K562 (cell line): ENCODE data around the gene CHRNA9.
"Not testable (repeated sequence)": the region's sequence is repeated elsewhere in the genome, so short reads cannot be mapped to it uniquely, and the experiment has no call there.

Experiments used
- ATF3 ChIP-seq, 2 experiments: fragments of 450-650 bp in 1 of 2; sonication (generic) in 1 of 2; formaldehyde crosslinking in 1 of 2; IDR thresholded peaks in 1 of 2; conservative IDR thresholded peaks in 1 of 2; 2 replicates each; pipeline versions ENCODE4 v1.6.1 to v1.8.1; 2016 to 2023; ENCODE audit warnings: mild to moderate bottlenecking in 2 of 2, moderate library complexity in 2 of 2, inconsistent platforms in 1 of 2, missing genetic modification reagents in 1 of 2
- CTCF ChIP-seq, 3 experiments: IDR thresholded peaks in 2 of 3; conservative IDR thresholded peaks in 1 of 3; 2 replicates each; pipeline ENCODE4 v1.5.1; 2011 to 2012; ENCODE audit warnings: low read length in 3 of 3, mild to moderate bottlenecking in 3 of 3, control low read depth in 2 of 3, improper control_type of control experiment in 1 of 3, inconsistent platforms in 1 of 3, low read depth in 1 of 3, mixed read lengths in 1 of 3, moderate library complexity in 1 of 3; ENCODE audit not compliant: insufficient read depth in 2 of 3
- HNRNPUL1 ChIP-seq: fragments of 200-400 bp; formaldehyde crosslinking; IDR thresholded peaks from 2 replicates; pipeline ENCODE4 v1.6.1; 2017; ENCODE audit warnings: low read length
- MTA1 ChIP-seq: fragments of 450-650 bp; IDR thresholded peaks from 2 replicates; pipeline ENCODE4 v1.6.1; 2017; ENCODE audit warnings: borderline replicate concordance
- NR2C2 ChIP-seq, 2 experiments: fragments of 200-800 bp in 1 of 2; sonication (Bioruptor generic) in 1 of 2; sonication (generic) in 1 of 2; formaldehyde crosslinking in 1 of 2; IDR thresholded peaks; 2 replicates each; pipeline versions ENCODE4 v1.6.1 to v1.8.0; 2016 to 2022; ENCODE audit warnings: mild to moderate bottlenecking in 1 of 2, missing compliant biosample characterization in 1 of 2, missing genetic modification characterization in 1 of 2, missing genetic modification reagents in 1 of 2
- NR3C1 ChIP-seq: sonication (generic); formaldehyde crosslinking; IDR thresholded peaks from 2 replicates; pipeline ENCODE4 v1.8.1; 2022; ENCODE audit warnings: missing genetic modification reagents
- POLR2A ChIP-seq: fragments of 450-650 bp; conservative IDR thresholded peaks from 2 replicates; pipeline ENCODE4 v1.6.1; 2016
- POLR2AphosphoS5 ChIP-seq: IDR thresholded peaks from 2 replicates; pipeline ENCODE4 v1.6.1; 2011; ENCODE audit warnings: mild to moderate bottlenecking, low read depth, low read length, moderate library complexity; ENCODE audit not compliant: control insufficient read depth, insufficient read depth
- REST ChIP-seq, 2 experiments: fragments of 450-650 bp; formaldehyde crosslinking in 1 of 2; IDR thresholded peaks; 2 replicates each; pipeline versions ENCODE4 v1.4.0 to v1.6.1; 2014 to 2020; ENCODE audit warnings: mild to moderate bottlenecking in 2 of 2, borderline replicate concordance in 1 of 2, low read depth in 1 of 2
- TCF7L2 ChIP-seq: fragments of 150-350 bp; IDR thresholded peaks from 2 replicates; pipeline ENCODE4 v1.6.1; 2016; ENCODE audit warnings: low read depth, mild to moderate bottlenecking, low read length, moderate library complexity
- TEAD2 ChIP-seq: fragments of 450-650 bp; IDR thresholded peaks from 2 replicates; pipeline ENCODE4 v1.6.1; 2016; ENCODE audit warnings: missing genetic modification characterization, control low read depth, missing compliant biosample characterization
- XRCC4 ChIP-seq: IDR thresholded peaks from one replicate; pipeline ENCODE4 v1.6.1; 2011; ENCODE audit not compliant: insufficient read depth, insufficient read length; ENCODE audit errors: extremely low read depth
- ZFX ChIP-seq: sonication (generic); formaldehyde crosslinking; IDR thresholded peaks from 2 replicates; pipeline ENCODE4 v1.8.0; 2022; ENCODE audit warnings: mild to moderate bottlenecking, missing genetic modification reagents, moderate library complexity

- TF ChIP-seq TEAD2 (tag); CTCF (IDR thresholded peaks at IDR 0.05 in 2 of 3, conservative IDR thresholded peaks at IDR 0.05 in 1 of 3; ENCODE audit: insufficient read depth in 2 of 3, low read depth in 1 of 3, low read length in 3 of 3); TCF7L2; XRCC4; REST (IDR thresholded peaks at IDR 0.05; ENCODE audit: borderline replicate concordance); REST (CRISPR knock-in tag; IDR thresholded peaks at IDR 0.05; ENCODE audit: low read depth); POLR2A; MTA1; ZFX; ATF3 (IDR thresholded peaks at IDR 0.05); ATF3 (CRISPR knock-in tag; conservative IDR thresholded peaks at IDR 0.05); HNRNPUL1; POLR2AphosphoS5; NR2C2 (CRISPR knock-in tag; IDR thresholded peaks at IDR 0.05); NR2C2 (tag; IDR thresholded peaks at IDR 0.05); NR3C1: not testable (repeated sequence)
Measured at GRCh38 chr4:40295030-40295429, 40.1 kb upstream of the CHRNA9 start.
